Omental fat pad (tissue), 4 donors: ENCODE data around the gene NGEF. TPM values are rescaled to one million over a fixed set of nuclear protein-coding genes. Genes with fewer than 3 reads are reported as not detected.

Source experiments
- ATAC-seq: fragments of 150-250 bp; one replicate; pipeline ENCODE4 v1.9.1; 2016; ENCODE audit warnings: mild to moderate bottlenecking, moderate library complexity; ENCODE audit not compliant: low FRiP score
- DNase-seq: peaks from one replicate; pipeline ENCODE4 v3.0.0-alpha.2; 2019; ENCODE audit warnings: low spot score
- CTCF ChIP-seq, 3 donors: fragments of 450-650 bp; IDR thresholded peaks; one replicate each; pipeline ENCODE4 v1.5.1; 2016 to 2017; ENCODE audit warnings: antibody characterized with exemption in 3 of 3, mild to moderate bottlenecking in 3 of 3, moderate library complexity in 2 of 3
- total RNA-seq, 4 donors: library from RNA; depleted of rRNA; stranded (reverse); fragments of >200 nt; gene quantifications; one replicate each; pipeline ENCODE4 v1.1.0, GENCODE V29; 2016

Gene NGEF
- total RNA-seq, 4 donors from 2014 or later, result 1.1 to 1.9 (median 1.3) TPM; not detected in 1

GRCh38 chr2:232971744-232972143 is 41.3 kb downstream of the NGEF start:
- no peak for DNase-seq
- ATAC-seq, result no peak

GRCh38 chr2:232970051-232970450 is 43.0 kb downstream of the NGEF start:
- TF ChIP-seq CTCF (IDR thresholded peaks at IDR 0.05), result no peak
- ATAC-seq, result no peak

More at GRCh38 chr2:232971744-232972143, 41.3 kb downstream of the NGEF start:
- no peak for TF ChIP-seq CTCF (IDR thresholded peaks at IDR 0.05)

GRCh38 chr2:232967474-232967873 is 45.6 kb downstream of the NGEF start:
- DNase-seq (no peak), ATAC-seq (no peak)
- TF ChIP-seq CTCF (IDR thresholded peaks at IDR 0.05), result no peak

More at GRCh38 chr2:232970051-232970450, 43.0 kb downstream of the NGEF start:
- no peak for DNase-seq

GRCh38 chr2:232966122-232966521 is 46.9 kb downstream of the NGEF start:
- no peak for TF ChIP-seq CTCF (IDR thresholded peaks at IDR 0.05)
- no peak for ATAC-seq
- no peak for DNase-seq

- ATAC-seq (no peak), DNase-seq (no peak)
- no peak for TF ChIP-seq CTCF (IDR thresholded peaks at IDR 0.05)
Observed at GRCh38 chr2:232963913-232964312, 49.1 kb downstream of the NGEF start.

GRCh38 chr2:232960862-232961261 is 52.2 kb downstream of the NGEF start:
- ATAC-seq (no peak), DNase-seq (no peak)
- no peak for TF ChIP-seq CTCF (IDR thresholded peaks at IDR 0.05)

- no peak for TF ChIP-seq CTCF (IDR thresholded peaks at IDR 0.05)
- DNase-seq, result no peak
- ATAC-seq, result no peak
Observed at GRCh38 chr2:232959139-232959538, 53.9 kb downstream of the NGEF start.
